Testis (tissue), 2 donors: ENCODE data around the gene UBB.
"Not testable (repeated sequence)": the region's sequence is repeated elsewhere in the genome, so short reads cannot be mapped to it uniquely, and the experiment has no call there.

Experiments
- POLR2A ChIP-seq: fragments of 450-650 bp; IDR thresholded peaks from one replicate; pipeline ENCODE4 v1.6.1; 2017; ENCODE audit warnings: antibody characterized with exemption, mild to moderate bottlenecking, moderate library complexity
- TF ChIP-seq, protein P1 (sequence below), 3 experiments: fragments of 450-650 bp in 2 of 3; fragments of 200-600 bp in 1 of 3; sonication (generic) in 1 of 3; IDR thresholded peaks; one replicate each; pipeline ENCODE4 v1.5.1; 2016 to 2019; ENCODE audit warnings: antibody characterized with exemption in 3 of 3, mild to moderate bottlenecking in 2 of 3, moderate library complexity in 1 of 3

- not testable (repeated sequence) for TF ChIP-seq POLR2A
- TF ChIP-seq, protein P1, sequence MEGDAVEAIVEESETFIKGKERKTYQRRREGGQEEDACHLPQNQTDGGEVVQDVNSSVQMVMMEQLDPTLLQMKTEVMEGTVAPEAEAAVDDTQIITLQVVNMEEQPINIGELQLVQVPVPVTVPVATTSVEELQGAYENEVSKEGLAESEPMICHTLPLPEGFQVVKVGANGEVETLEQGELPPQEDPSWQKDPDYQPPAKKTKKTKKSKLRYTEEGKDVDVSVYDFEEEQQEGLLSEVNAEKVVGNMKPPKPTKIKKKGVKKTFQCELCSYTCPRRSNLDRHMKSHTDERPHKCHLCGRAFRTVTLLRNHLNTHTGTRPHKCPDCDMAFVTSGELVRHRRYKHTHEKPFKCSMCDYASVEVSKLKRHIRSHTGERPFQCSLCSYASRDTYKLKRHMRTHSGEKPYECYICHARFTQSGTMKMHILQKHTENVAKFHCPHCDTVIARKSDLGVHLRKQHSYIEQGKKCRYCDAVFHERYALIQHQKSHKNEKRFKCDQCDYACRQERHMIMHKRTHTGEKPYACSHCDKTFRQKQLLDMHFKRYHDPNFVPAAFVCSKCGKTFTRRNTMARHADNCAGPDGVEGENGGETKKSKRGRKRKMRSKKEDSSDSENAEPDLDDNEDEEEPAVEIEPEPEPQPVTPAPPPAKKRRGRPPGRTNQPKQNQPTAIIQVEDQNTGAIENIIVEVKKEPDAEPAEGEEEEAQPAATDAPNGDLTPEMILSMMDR (IDR thresholded peaks at IDR 0.05): not testable (repeated sequence)
Observed at GRCh38 chr17:16392491-16392890, 11.6 kb downstream of the UBB start.
